Thoracic aorta (tissue), 2 donors: ENCODE measurements around the gene KCTD19. TPM values are rescaled to one million over a fixed set of nuclear protein-coding genes. Genes with fewer than 3 reads are reported as not detected.
A peak's percentile ranks its signal among the peaks of the same experiment; 100 is the strongest.

ENCODE experiments used
- ATAC-seq: fragments of 150-250 bp; one replicate; pipeline ENCODE4 v1.8.0; 2017; ENCODE audit warnings: low read depth; ENCODE audit not compliant: insufficient number of reproducible peaks, low FRiP score
- DNase-seq: peaks from one replicate; pipeline ENCODE4 v3.0.0-alpha.2; 2020; ENCODE audit warnings: low spot score
- H3K27ac ChIP-seq, 2 donors: fragments of 200-600 bp; sonication (generic); 1 replicate in 1 of 2; 2 replicates in 1 of 2; pipeline ENCODE4 v1.5.1; 2016; ENCODE audit warnings: mild to moderate bottlenecking in 2 of 2, moderate library complexity in 2 of 2
- H3K27me3 ChIP-seq: fragments of 200-600 bp; sonication (generic); replicated peaks from 2 replicates; pipeline ENCODE4 v1.6.0; 2016; ENCODE audit warnings: mild to moderate bottlenecking; ENCODE audit not compliant: insufficient read depth
- H3K36me3 ChIP-seq: fragments of 200-600 bp; sonication (generic); one replicate; pipeline ENCODE4 v1.5.1; 2016
- H3K4me1 ChIP-seq, 2 donors: fragments of 200-600 bp; sonication (generic); 1 replicate in 1 of 2; 2 replicates in 1 of 2; pipeline versions ENCODE4 v1.5.1 to v1.6.0; 2016; ENCODE audit warnings: low read depth in 2 of 2, mild to moderate bottlenecking in 1 of 2; ENCODE audit not compliant: control insufficient read depth in 1 of 2
- H3K4me3 ChIP-seq: fragments of 200-600 bp; sonication (generic); 2 replicates; pipeline ENCODE4 v1.5.1; 2016; ENCODE audit warnings: mild to moderate bottlenecking
- H3K9me3 ChIP-seq: fragments of 200-600 bp; sonication (generic); 2 replicates; pipeline ENCODE4 v1.5.1; 2016
- total RNA-seq, 2 donors: library from RNA; depleted of rRNA; stranded (reverse); fragments of >200 nt; gene quantifications; one replicate each; pipeline versions ENCODE4 v1.1.0 to v1.2.3, GENCODE V29; 2016
- TF ChIP-seq, protein P1 (sequence below): fragments of 200-600 bp; sonication (generic); IDR thresholded peaks from one replicate; pipeline ENCODE4 v1.5.1; 2019; ENCODE audit warnings: antibody characterized with exemption

Gene KCTD19
- total RNA-seq, 2 donors from 2014 or later = not detected

DNA sequence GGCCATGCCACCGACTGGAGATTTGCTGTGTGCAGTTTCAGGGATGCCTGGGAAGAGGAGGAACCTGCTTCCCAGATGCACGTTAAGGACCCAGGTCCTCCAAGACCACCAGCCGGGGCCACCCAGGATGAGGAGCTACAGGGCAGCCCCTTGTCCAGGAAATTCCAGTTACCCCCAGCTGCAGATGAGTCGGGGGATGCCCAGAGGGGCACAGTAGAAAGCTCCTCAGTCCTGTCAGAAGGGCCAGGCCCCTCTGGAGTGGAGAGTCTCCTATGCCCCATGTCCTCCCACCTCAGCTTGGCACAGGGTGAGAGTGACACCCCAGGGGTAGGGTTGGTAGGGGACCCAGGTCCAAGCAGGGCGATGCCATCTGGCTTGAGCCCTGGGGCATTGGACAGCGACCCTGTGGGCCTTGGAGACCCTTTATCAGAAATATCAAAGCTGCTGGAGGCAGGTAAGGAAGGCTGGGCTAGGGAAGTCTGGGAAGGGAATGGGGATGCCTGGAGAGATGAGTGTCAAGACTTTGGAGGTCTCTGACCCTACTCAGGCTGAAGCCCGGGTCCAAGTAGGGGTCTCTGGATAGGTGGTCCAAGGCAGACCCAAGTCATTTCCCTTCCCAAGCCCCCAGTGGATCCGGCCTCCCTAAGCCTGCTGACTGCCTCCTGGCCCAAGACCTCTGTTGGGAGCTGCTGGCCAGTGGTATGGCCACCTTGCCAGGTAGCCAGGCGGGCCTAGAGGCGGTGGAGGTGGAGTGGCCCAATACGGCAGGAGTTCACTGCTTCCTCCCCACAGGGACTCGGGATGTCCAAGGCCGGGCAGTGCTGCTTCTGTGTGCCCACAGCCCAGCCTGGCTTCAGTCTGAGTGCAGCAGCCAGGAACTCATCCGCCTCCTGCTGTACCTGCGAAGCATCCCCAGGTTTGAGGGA, 46.2 kb downstream of the KCTD19 start:
- DNase-seq = no peak
- ATAC-seq = no peak
- peaks cover 16 to 30% of the 10 kb centered on the region in 2 donors for H3K4me1 ChIP-seq
- H3K9me3 ChIP-seq = no peaks in the 10 kb centered on the region
- no peaks in the 10 kb centered on the region for H3K27me3 ChIP-seq
- H3K36me3 ChIP-seq = no peaks in the 10 kb centered on the region
- TF ChIP-seq, protein P1, sequence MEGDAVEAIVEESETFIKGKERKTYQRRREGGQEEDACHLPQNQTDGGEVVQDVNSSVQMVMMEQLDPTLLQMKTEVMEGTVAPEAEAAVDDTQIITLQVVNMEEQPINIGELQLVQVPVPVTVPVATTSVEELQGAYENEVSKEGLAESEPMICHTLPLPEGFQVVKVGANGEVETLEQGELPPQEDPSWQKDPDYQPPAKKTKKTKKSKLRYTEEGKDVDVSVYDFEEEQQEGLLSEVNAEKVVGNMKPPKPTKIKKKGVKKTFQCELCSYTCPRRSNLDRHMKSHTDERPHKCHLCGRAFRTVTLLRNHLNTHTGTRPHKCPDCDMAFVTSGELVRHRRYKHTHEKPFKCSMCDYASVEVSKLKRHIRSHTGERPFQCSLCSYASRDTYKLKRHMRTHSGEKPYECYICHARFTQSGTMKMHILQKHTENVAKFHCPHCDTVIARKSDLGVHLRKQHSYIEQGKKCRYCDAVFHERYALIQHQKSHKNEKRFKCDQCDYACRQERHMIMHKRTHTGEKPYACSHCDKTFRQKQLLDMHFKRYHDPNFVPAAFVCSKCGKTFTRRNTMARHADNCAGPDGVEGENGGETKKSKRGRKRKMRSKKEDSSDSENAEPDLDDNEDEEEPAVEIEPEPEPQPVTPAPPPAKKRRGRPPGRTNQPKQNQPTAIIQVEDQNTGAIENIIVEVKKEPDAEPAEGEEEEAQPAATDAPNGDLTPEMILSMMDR = no peak
- H3K4me3 ChIP-seq = no peak overlapping the region
- H3K27ac ChIP-seq = no peak overlapping the region

DNA sequence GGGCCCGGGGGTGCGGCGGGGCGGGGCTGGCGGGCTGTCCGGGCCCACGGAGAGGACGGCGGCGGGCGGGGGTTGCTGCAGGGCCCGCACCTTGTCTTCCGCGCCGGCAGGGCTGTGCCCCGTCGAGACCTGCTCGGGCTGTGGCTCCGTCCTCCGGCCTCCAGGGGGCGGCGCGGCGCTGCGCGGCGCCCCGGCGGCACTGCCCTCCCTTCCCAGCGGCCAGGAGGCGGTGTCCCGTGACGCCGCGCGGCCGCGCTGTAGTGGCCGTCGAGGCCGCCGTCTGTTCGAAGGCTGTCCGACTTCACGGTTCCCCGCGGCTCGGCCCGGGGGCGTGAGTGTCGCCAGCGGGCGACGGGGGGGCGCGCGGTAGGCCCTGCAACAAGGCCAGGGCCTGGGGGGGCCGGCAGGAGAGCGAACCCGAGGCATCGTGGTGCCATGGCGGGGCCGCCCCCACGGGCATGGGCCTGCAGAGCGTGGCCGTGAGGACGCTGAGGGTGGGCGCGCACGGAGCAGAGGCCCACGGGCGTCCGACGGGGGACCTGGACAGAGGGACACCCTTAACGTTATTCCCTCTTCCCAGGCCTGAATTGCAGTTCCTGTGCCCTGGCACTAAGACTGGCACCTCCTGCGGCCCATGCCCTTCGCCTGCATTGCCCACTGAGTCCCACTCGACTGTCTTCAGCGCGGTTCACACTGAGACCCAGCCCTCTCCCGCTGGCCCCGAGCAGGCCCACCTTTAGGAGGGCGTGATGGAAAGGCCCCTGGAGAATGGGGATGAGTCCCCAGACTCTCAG, 47.0 kb downstream of the KCTD19 start, which contains the start of gene PLEKHG4:
Gene PLEKHG4 (plus strand): TSS at position 237 of the 794 bp plus-strand sequence. CDS start 513 bp downstream, at position 750.
- ATAC-seq = peak; percentile 62
- Histone ChIP-seq H3K36me3 (no peaks in the 10 kb centered on the region), H3K4me3 (peak within 1 kb of the TSS; percentile 71), H3K9me3 (no peaks in the 10 kb centered on the region), H3K27me3 (no peaks in the 10 kb centered on the region), H3K27ac (peak within 1 kb of the TSS; percentile 77 to 82), H3K4me1 (peaks cover 16 to 25% of the 10 kb centered on the region in 2 donors)
- TF ChIP-seq, protein P1 = peak; percentile 68
- no peak for DNase-seq

DNA sequence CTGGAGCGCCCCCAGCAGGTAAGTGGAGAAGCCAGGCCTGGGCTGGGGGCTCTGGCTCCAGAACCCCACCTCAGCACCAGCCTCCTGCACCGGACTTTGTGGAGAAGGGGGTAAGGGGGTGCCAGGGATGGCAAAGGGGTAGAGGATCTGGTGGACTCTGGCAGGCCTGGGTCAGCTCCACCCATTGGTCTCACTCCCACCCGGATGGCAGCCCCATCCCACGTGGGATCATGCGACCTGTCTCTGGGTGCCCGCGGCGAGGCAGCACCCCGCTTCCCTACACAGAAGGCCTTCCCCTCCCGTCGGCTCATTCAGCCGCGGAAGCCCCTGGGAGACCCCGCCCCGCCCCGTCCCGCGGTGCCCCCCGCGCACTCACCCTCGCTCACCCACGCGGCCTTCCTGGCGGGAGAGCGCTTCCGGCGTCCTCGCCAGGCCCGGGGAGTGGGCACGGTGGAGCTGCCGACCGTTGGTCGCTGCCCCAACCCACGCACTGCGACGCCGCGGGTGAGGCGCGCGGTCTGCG, 47.7 kb downstream of the KCTD19 start:
- peak overlapping the region; percentile 71 for H3K4me3 ChIP-seq
- no peaks in the 10 kb centered on the region for H3K27me3 ChIP-seq
- ATAC-seq (no peak), DNase-seq (no peak)
- peaks cover 16 to 24% of the 10 kb centered on the region in 2 donors for H3K4me1 ChIP-seq
- no peaks in the 10 kb centered on the region for H3K36me3 ChIP-seq
- H3K27ac ChIP-seq = peak overlapping the region; percentile 11 to 77
- TF ChIP-seq, protein P1 = no peak
- H3K9me3 ChIP-seq = no peaks in the 10 kb centered on the region

DNA sequence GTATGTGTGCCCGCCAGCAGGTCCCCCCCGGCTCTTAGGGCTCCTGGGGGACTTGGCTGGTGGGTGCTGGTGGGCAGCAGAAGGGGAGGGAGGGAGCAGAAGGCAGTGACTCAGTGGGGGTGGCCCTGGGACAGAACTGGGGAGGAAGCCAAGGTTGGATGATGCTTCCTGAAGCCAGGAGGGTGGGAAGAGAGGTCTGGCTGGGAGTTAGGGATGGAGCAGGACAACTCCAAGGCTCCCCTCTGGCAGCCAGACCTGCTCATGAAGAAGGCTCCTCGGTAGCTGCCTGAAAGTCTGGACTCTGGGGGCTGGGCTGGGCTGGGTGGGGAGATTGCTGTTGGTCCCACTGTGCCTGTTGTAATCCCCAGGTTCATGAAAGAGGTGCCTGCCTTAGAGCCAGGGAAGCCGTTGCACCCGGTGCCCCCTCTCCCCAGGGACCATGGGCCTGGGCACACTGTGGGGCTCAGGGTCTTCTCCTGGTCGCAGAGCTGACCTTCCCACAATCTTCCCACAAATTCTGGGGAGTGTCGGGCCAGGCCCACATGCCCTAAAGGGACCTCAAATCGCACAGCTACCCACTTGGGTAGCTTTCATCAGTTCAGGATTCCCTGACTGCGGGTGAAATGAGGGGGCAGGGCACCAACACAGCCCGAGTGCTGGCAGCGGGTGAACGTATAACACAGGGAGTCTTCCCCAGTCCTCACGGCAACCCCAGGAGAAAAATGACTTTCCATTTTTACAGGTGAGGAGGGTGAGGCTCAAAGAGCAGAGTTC, 48.4 kb downstream of the KCTD19 start:
- Histone ChIP-seq H3K27ac (peak overlapping the region; percentile 77 to 82), H3K4me3 (peak overlapping the region; percentile 71), H3K9me3 (no peaks in the 10 kb centered on the region), H3K27me3 (no peaks in the 10 kb centered on the region), H3K4me1 (peaks cover 16 to 24% of the 10 kb centered on the region in 2 donors), H3K36me3 (no peaks in the 10 kb centered on the region)
- ATAC-seq (peak; percentile 21), DNase-seq (no peak)
- TF ChIP-seq, protein P1 = no peak
